CD4-positive, alpha-beta T cell treated with Interleukin-17A for 4 hours (primary cell): ENCODE data around the gene ZMYM2.

Experiments used
- DNase-seq: peaks from one replicate; pipeline ENCODE4 v3.0.0-alpha.2; 2020; ENCODE audit warnings: mixed read lengths

Gene ZMYM2

GRCh38 chr13:20114066-20114610 is 155.6 kb downstream of the ZMYM2 start:
- no peak for DNase-seq

- no peak for DNase-seq
These were observed 157.7 kb downstream of the ZMYM2 start for GRCh38 chr13:20116213-20116612.

GRCh38 chr13:20118268-20119140 is 160.0 kb downstream of the ZMYM2 start:
- DNase-seq = peak; percentile 81

- no peak for DNase-seq
These were observed 161.4 kb downstream of the ZMYM2 start for GRCh38 chr13:20119960-20120359.

GRCh38 chr13:20121159-20121525 is 162.6 kb downstream of the ZMYM2 start:
- no peak for DNase-seq

- DNase-seq = no peak
These were observed 165.8 kb downstream of the ZMYM2 start for GRCh38 chr13:20124303-20124702.

GRCh38 chr13:20125129-20125782 is 166.7 kb downstream of the ZMYM2 start:
- DNase-seq = no peak

- DNase-seq = no peak
These were observed 167.2 kb downstream of the ZMYM2 start for GRCh38 chr13:20125783-20126165.

GRCh38 chr13:20126541-20127261 is 168.2 kb downstream of the ZMYM2 start:
- DNase-seq = no peak

GRCh38 chr13:20127262-20127561 is 168.7 kb downstream of the ZMYM2 start:
- no peak for DNase-seq

GRCh38 chr13:20127562-20128458 is 169.3 kb downstream of the ZMYM2 start:
- DNase-seq = peak; percentile 55

- DNase-seq = peak; percentile 40
These were observed 170.0 kb downstream of the ZMYM2 start for GRCh38 chr13:20128459-20128931.

- DNase-seq = no peak
These were observed 170.5 kb downstream of the ZMYM2 start for GRCh38 chr13:20129076-20129475.

GRCh38 chr13:20130012-20130411 is 171.5 kb downstream of the ZMYM2 start:
- no peak for DNase-seq

GRCh38 chr13:20130652-20131051 is 172.1 kb downstream of the ZMYM2 start:
- no peak for DNase-seq

- no peak for DNase-seq
These were observed 172.7 kb downstream of the ZMYM2 start for GRCh38 chr13:20131057-20131832.

- no peak for DNase-seq
These were observed 173.6 kb downstream of the ZMYM2 start for GRCh38 chr13:20132052-20132634.

GRCh38 chr13:20134732-20135131 is 176.2 kb downstream of the ZMYM2 start:
- DNase-seq = no peak

GRCh38 chr13:20136781-20137703 is 178.5 kb downstream of the ZMYM2 start:
- peak; percentile 51 for DNase-seq

GRCh38 chr13:20137875-20138274 is 179.3 kb downstream of the ZMYM2 start:
- DNase-seq = no peak
